Fibroblast of lung (primary cell): Measurements from ENCODE around the gene ZFY. TPM values are rescaled to one million over a fixed set of nuclear protein-coding genes. Genes with fewer than 3 reads are reported as not detected.

ENCODE experiments used
- DNase-seq, 2 donors: peaks; one replicate each; pipeline versions ENCODE4 v3.0.0 to v3.0.0-alpha.2; 2010; ENCODE audit warnings: low read depth in 2 of 2
- H2AFZ ChIP-seq: 2 replicates; pipeline ENCODE4 v1.5.1; 2012; ENCODE audit warnings: low read length, control low read depth, inconsistent platforms
- H3K27ac ChIP-seq: 2 replicates; pipeline ENCODE4 v1.5.1; 2011; ENCODE audit warnings: low read length, control low read depth; ENCODE audit not compliant: insufficient read depth
- H3K27me3 ChIP-seq: 2 replicates; pipeline ENCODE4 v1.5.1; 2011; ENCODE audit warnings: mild to moderate bottlenecking, low read length; ENCODE audit not compliant: control insufficient read depth, insufficient read depth
- H3K36me3 ChIP-seq: 2 replicates; pipeline ENCODE4 v1.5.1; 2011; ENCODE audit warnings: low read length; ENCODE audit not compliant: control insufficient read depth, insufficient read depth
- H3K4me1 ChIP-seq: 2 replicates; pipeline ENCODE4 v1.5.1; 2011; ENCODE audit warnings: low read length; ENCODE audit not compliant: control insufficient read depth, insufficient read depth; ENCODE audit errors: extremely low read depth
- H3K4me2 ChIP-seq: 2 replicates; pipeline ENCODE4 v1.5.1; 2011; ENCODE audit warnings: low read length, control low read depth; ENCODE audit not compliant: insufficient read depth; ENCODE audit errors: extremely low read depth
- H3K4me3 ChIP-seq, 4 experiments: fragments of 200-600 bp in 1 of 4; sonication (generic) in 1 of 4; replicated peaks in 1 of 4; 2 replicates each; pipeline ENCODE4 v1.5.1; 2011 to 2016; ENCODE audit warnings: low read length in 4 of 4, low read depth in 3 of 4, mild to moderate bottlenecking in 3 of 4, control low read depth in 2 of 4, inconsistent platforms in 1 of 4, mixed read lengths in 1 of 4; ENCODE audit not compliant: insufficient read depth in 1 of 4; ENCODE audit errors: control extremely low read depth in 1 of 4
- H3K79me2 ChIP-seq: 2 replicates; pipeline ENCODE4 v1.5.1; 2012; ENCODE audit warnings: mild to moderate bottlenecking, low read length, inconsistent platforms; ENCODE audit not compliant: control insufficient read depth, insufficient read depth
- H3K9ac ChIP-seq: 2 replicates; pipeline ENCODE4 v1.5.1; 2011; ENCODE audit warnings: mild to moderate bottlenecking, low read length, control low read depth; ENCODE audit not compliant: insufficient read depth
- H3K9me3 ChIP-seq: 2 replicates; pipeline ENCODE4 v1.5.1; 2012; ENCODE audit warnings: low read depth, low read length; ENCODE audit not compliant: control insufficient read depth, insufficient read depth
- H4K20me1 ChIP-seq: 2 replicates; pipeline ENCODE4 v1.5.1; 2011; ENCODE audit warnings: low read length; ENCODE audit not compliant: control insufficient read depth, insufficient read depth; ENCODE audit errors: extremely low read depth
- EZH2 ChIP-seq: IDR thresholded peaks from 2 replicates; pipeline ENCODE4 v1.5.1; 2012; ENCODE audit warnings: low read length, control low read depth, mild to moderate bottlenecking; ENCODE audit errors: missing control alignments
- polyA plus RNA-seq, 2 donors: library from polyadenylated mRNA; depleted of rRNA in 1 of 2; stranded (reverse) in 1 of 2; unstranded in 1 of 2; fragments of >200 nt; gene quantifications; 2 replicates each; pipeline ENCODE4 v1.2.1, GENCODE V29; 2011 to 2012; ENCODE audit warnings: missing spikeins in 1 of 2
- total RNA-seq: library from RNA; depleted of rRNA; stranded (reverse); fragments of >200 nt; gene quantifications from 2 replicates; pipeline ENCODE4 v1.2.1, GENCODE V29; 2014
- TF ChIP-seq, protein P1 (sequence below), 2 donors: IDR thresholded peaks in 1 of 2; conservative IDR thresholded peaks in 1 of 2; 1 replicate in 1 of 2; 2 replicates in 1 of 2; pipeline ENCODE4 v1.5.1; 2011 to 2012; ENCODE audit warnings: low read length in 2 of 2, control low read depth in 1 of 2, inconsistent platforms in 1 of 2, low read depth in 1 of 2, mild to moderate bottlenecking in 1 of 2

The ZFY gene
- total and polyA plus RNA-seq, 2 donors (not counting 1 experiment from before 2014, with no cell fraction given): 11.6 TPM; not detected in 1

DNA sequence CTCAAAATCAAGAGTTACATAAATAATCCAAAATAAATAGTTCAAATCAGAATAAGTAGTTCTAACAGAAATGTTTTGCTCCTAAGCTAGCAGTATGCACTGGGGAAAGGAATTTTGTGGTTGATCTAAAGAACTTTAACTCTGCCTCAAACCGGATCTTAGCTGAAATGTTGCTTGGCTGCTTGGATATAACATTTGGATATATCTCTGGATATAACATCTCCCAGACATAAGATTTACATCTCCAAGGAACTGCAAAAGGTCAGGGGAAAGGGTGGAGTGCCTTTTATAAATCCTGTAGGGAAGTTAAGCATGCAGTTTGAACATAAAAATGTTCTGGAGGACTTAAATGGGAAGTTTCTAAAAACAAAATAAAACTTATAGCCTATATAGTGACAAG, 83.4 kb downstream of the ZFY start:
- TF ChIP-seq, protein P1, sequence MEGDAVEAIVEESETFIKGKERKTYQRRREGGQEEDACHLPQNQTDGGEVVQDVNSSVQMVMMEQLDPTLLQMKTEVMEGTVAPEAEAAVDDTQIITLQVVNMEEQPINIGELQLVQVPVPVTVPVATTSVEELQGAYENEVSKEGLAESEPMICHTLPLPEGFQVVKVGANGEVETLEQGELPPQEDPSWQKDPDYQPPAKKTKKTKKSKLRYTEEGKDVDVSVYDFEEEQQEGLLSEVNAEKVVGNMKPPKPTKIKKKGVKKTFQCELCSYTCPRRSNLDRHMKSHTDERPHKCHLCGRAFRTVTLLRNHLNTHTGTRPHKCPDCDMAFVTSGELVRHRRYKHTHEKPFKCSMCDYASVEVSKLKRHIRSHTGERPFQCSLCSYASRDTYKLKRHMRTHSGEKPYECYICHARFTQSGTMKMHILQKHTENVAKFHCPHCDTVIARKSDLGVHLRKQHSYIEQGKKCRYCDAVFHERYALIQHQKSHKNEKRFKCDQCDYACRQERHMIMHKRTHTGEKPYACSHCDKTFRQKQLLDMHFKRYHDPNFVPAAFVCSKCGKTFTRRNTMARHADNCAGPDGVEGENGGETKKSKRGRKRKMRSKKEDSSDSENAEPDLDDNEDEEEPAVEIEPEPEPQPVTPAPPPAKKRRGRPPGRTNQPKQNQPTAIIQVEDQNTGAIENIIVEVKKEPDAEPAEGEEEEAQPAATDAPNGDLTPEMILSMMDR (conservative IDR thresholded peaks at IDR 0.05 in 1 of 2, IDR thresholded peaks at IDR 0.05 in 1 of 2; ENCODE audit: low read depth in 1 of 2, low read length in 2 of 2): no peak
- TF ChIP-seq EZH2: no peak
- Histone ChIP-seq H3K36me3 (no peaks in the 10 kb centered on the region), H2AFZ (no peak overlapping the region), H3K27ac (no peak overlapping the region), H3K27me3 (no peaks in the 10 kb centered on the region), H3K9ac (no peak overlapping the region), H3K4me3 (no peak overlapping the region), H4K20me1 (no peaks in the 10 kb centered on the region), H3K4me2 (no peak overlapping the region), H3K79me2 (no peaks in the 10 kb centered on the region), H3K9me3 (no peaks in the 10 kb centered on the region), H3K4me1 (no peaks in the 10 kb centered on the region)
- no peak for DNase-seq

DNA sequence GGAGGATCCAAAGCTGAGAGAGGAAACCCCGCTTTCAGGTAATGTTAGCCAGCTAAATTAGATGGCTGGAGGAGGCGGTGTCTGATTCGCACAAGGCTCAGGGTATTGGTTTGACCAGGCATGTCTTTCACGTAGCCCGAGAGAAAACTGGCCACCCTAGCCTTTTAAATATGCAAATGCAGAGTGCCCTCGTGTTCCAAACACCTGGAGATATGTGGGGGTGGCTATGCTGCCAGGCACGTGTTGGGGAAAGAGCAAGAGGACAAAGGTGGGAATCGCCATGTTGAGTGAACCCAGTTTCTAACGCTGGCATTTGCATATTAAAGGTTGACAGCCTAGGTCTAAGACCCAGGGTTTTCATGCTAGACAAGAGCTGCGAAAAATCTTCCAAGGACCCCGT, 84.4 kb downstream of the ZFY start:
- Histone ChIP-seq H3K4me3 (no peak overlapping the region), H3K4me2 (no peak overlapping the region), H3K79me2 (no peaks in the 10 kb centered on the region), H2AFZ (no peak overlapping the region), H3K36me3 (no peaks in the 10 kb centered on the region), H3K9me3 (no peaks in the 10 kb centered on the region), H4K20me1 (no peaks in the 10 kb centered on the region), H3K27ac (no peak overlapping the region), H3K4me1 (no peaks in the 10 kb centered on the region), H3K27me3 (no peaks in the 10 kb centered on the region), H3K9ac (no peak overlapping the region)
- DNase-seq: no peak
- TF ChIP-seq, protein P1 (conservative IDR thresholded peaks at IDR 0.05 in 1 of 2, IDR thresholded peaks at IDR 0.05 in 1 of 2; ENCODE audit: low read depth in 1 of 2, low read length in 2 of 2): no peak
- no peak for TF ChIP-seq EZH2

DNA sequence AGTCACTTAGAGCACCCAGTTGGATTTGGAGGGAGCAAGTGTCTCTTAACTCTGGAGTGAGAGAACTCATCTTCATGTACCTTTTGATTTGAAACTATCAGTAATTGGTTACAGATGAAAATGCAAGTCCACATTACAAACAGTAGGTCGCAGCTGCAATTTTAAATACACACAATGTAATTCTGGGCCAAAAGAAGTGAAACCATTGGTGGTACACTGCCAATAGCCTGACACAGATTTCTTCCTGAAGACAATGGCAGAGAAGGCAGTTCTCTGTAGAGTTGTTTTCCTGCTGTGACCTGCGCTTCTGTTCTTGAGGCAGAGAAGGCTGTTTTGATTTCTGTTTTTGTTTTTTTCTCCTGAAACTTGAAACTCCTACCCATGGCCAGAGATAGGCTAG, 86.0 kb downstream of the ZFY start:
- H3K4me2 ChIP-seq: no peak overlapping the region
- no peaks in the 10 kb centered on the region for H3K27me3 ChIP-seq
- TF ChIP-seq EZH2: no peak
- TF ChIP-seq, protein P1 (conservative IDR thresholded peaks at IDR 0.05 in 1 of 2, IDR thresholded peaks at IDR 0.05 in 1 of 2; ENCODE audit: low read depth in 1 of 2, low read length in 2 of 2): no peak
- no peaks in the 10 kb centered on the region for H3K79me2 ChIP-seq
- no peak for DNase-seq
- H3K4me3 ChIP-seq: no peak overlapping the region
- H3K36me3 ChIP-seq: no peaks in the 10 kb centered on the region
- no peak overlapping the region for H3K9ac ChIP-seq
- no peak overlapping the region for H2AFZ ChIP-seq
- H3K27ac ChIP-seq: no peak overlapping the region
- no peaks in the 10 kb centered on the region for H4K20me1 ChIP-seq
- no peaks in the 10 kb centered on the region for H3K9me3 ChIP-seq
- H3K4me1 ChIP-seq: no peaks in the 10 kb centered on the region
